MM.1S (cell line): Measurements from ENCODE around the gene HSPA1B.

Experiments
- DNase-seq: peaks from one replicate; pipeline ENCODE4 v3.0.0-alpha.2; 2015
- H2AFZ ChIP-seq: fragments of 300-600 bp; sonication (generic); 2 replicates; pipeline ENCODE4 v1.6.0; 2016; ENCODE audit warnings: antibody characterized with exemption, low read length
- H3F3A ChIP-seq: fragments of 300-600 bp; sonication (generic); 2 replicates; pipeline ENCODE4 v1.6.1; 2016; ENCODE audit warnings: mild to moderate bottlenecking, antibody characterized with exemption, low read length, moderate library complexity, mixed read lengths; ENCODE audit not compliant: insufficient read depth
- H3K27ac ChIP-seq: fragments of 300-600 bp; sonication (generic); 2 replicates; pipeline ENCODE4 v1.5.1; 2016; ENCODE audit warnings: mild to moderate bottlenecking, low read length
- H3K27me3 ChIP-seq: fragments of 300-600 bp; sonication (generic); replicated peaks from 2 replicates; pipeline ENCODE4 v1.6.0; 2016; ENCODE audit warnings: low read length; ENCODE audit not compliant: insufficient read depth
- H3K36me3 ChIP-seq: fragments of 300-600 bp; sonication (generic); replicated peaks from 2 replicates; pipeline ENCODE4 v1.6.1; 2016; ENCODE audit warnings: mild to moderate bottlenecking, low read length, mixed read lengths; ENCODE audit not compliant: insufficient read depth
- H3K4me1 ChIP-seq: fragments of 300-600 bp; sonication (generic); 2 replicates; pipeline ENCODE4 v1.6.1; 2016; ENCODE audit warnings: low read length, mixed read lengths
- H3K4me2 ChIP-seq: fragments of 300-600 bp; sonication (generic); 2 replicates; pipeline ENCODE4 v1.6.0; 2016; ENCODE audit warnings: low read depth, low read length
- H3K4me3 ChIP-seq: fragments of 300-600 bp; sonication (generic); 2 replicates; pipeline ENCODE4 v1.5.1; 2016; ENCODE audit warnings: low read length, mixed read lengths
- H3K79me2 ChIP-seq: fragments of 300-600 bp; sonication (generic); 2 replicates; pipeline ENCODE4 v1.6.1; 2016; ENCODE audit warnings: mixed run types, low read length, mixed read lengths
- H3K9ac ChIP-seq: fragments of 300-600 bp; sonication (generic); 2 replicates; pipeline ENCODE4 v1.6.1; 2016; ENCODE audit warnings: low read length, mixed read lengths
- H3K9me2 ChIP-seq: fragments of 300-600 bp; sonication (generic); replicated peaks from 2 replicates; pipeline ENCODE4 v1.6.1; 2016; ENCODE audit warnings: mild to moderate bottlenecking, low read length, mixed read lengths; ENCODE audit not compliant: insufficient read depth
- H3K9me3 ChIP-seq: fragments of 300-600 bp; sonication (generic); replicated peaks from 2 replicates; pipeline ENCODE4 v1.6.1; 2016; ENCODE audit warnings: mild to moderate bottlenecking, low read length, mixed read lengths; ENCODE audit not compliant: insufficient read depth
- H4K20me1 ChIP-seq: fragments of 300-600 bp; sonication (generic); 2 replicates; pipeline ENCODE4 v1.6.1; 2016; ENCODE audit warnings: mild to moderate bottlenecking, low read length, moderate library complexity, mixed read lengths; ENCODE audit not compliant: insufficient read depth
- EZH2 ChIP-seq: fragments of 300-600 bp; sonication (generic); optimal IDR thresholded peaks from 2 replicates; pipeline ENCODE3; 2017; ENCODE audit warnings: low read depth, mild to moderate bottlenecking, antibody characterized with exemption, low read length, mixed read lengths
- EZH2phosphoT487 ChIP-seq: fragments of 300-600 bp; sonication (generic); IDR thresholded peaks from 2 replicates; pipeline ENCODE4 v1.6.1; 2018; ENCODE audit warnings: antibody characterized with exemption, low read length
- TF ChIP-seq, protein P1 (sequence below): fragments of 300-600 bp; sonication (generic); IDR thresholded peaks from 2 replicates; pipeline ENCODE4 v1.5.1; 2016; ENCODE audit warnings: antibody characterized with exemption, low read length, mixed read lengths

HSPA1B gene

DNA sequence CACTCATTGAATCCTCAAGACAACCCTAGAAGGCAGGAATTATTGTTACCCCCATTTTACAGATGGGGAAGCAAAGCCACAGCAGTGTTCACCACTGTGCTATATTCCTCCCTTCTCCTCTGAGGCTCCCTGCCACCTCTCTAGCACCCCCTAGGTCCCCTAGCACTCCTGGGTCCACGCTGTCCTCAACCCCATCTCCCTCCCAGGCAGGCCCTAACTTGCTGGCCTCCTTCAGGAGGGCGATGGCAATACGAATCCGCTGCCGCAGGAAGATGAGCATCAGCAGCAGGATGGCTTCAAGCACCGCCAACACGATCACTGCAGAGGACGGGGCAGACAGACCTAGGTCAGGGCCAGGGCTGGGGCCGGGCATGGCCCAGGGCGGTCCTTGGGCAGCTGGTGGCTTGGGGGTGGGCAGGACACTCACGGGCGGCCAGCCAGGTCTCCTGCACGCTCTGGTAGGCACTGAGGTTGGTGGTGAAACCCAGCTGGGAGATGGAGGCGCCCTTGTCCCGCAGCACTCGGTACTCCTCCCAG is 42.9 kb downstream of the HSPA1B start:
- Histone ChIP-seq H3F3A (no peaks in the 10 kb centered on the region), H3K9ac (no peak overlapping the region), H3K27me3 (peaks cover 20% of the 10 kb centered on the region), H3K4me2 (no peak overlapping the region), H2AFZ (no peak overlapping the region), H4K20me1 (no peaks in the 10 kb centered on the region), H3K9me2 (no peaks in the 10 kb centered on the region), H3K4me1 (no peaks in the 10 kb centered on the region), H3K9me3 (no peaks in the 10 kb centered on the region), H3K36me3 (no peaks in the 10 kb centered on the region), H3K4me3 (no peak overlapping the region), H3K79me2 (no peaks in the 10 kb centered on the region), H3K27ac (no peak overlapping the region)
- DNase-seq, result no peak
- TF ChIP-seq EZH2, result no peak
- TF ChIP-seq EZH2phosphoT487, result no peak
- TF ChIP-seq, protein P1, sequence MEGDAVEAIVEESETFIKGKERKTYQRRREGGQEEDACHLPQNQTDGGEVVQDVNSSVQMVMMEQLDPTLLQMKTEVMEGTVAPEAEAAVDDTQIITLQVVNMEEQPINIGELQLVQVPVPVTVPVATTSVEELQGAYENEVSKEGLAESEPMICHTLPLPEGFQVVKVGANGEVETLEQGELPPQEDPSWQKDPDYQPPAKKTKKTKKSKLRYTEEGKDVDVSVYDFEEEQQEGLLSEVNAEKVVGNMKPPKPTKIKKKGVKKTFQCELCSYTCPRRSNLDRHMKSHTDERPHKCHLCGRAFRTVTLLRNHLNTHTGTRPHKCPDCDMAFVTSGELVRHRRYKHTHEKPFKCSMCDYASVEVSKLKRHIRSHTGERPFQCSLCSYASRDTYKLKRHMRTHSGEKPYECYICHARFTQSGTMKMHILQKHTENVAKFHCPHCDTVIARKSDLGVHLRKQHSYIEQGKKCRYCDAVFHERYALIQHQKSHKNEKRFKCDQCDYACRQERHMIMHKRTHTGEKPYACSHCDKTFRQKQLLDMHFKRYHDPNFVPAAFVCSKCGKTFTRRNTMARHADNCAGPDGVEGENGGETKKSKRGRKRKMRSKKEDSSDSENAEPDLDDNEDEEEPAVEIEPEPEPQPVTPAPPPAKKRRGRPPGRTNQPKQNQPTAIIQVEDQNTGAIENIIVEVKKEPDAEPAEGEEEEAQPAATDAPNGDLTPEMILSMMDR, result peak; percentile 23; the same call in 1 of the 2 replicates

DNA sequence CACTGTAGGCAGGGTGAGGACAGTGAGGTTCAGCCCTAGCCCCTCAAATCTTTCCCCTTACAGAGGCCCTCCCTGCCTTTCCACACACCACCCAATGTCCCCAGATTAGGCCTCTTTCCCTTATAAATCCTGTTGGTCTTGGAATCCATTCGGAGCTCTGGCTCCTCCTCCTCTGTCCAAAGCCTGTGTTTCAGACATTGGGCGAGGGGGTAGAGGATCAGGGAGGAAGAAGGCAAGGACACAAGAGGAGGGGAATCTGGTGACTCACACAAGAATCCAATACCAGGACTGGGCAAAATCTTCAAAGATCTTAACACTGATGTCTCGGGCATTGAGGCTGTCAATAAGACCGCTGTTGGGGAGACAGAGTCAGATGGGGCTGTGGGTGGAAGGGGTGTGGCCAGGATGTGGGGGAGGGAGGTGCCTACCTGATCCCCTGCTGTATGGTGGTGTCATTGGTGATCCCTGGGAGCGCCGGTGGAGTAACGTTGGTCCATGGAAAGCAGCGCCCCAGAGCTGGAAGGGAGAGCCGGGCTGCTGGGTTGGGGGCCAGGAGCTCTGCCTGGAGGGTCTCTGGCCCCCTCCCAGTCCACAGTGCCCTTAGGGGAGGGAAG is 43.6 kb downstream of the HSPA1B start:
- no peaks in the 10 kb centered on the region for H4K20me1 ChIP-seq
- no peaks in the 10 kb centered on the region for H3K9me3 ChIP-seq
- H2AFZ ChIP-seq, result no peak overlapping the region
- no peaks in the 10 kb centered on the region for H3F3A ChIP-seq
- TF ChIP-seq, protein P1, result no peak
- no peak for TF ChIP-seq EZH2phosphoT487
- TF ChIP-seq EZH2, result no peak
- no peaks in the 10 kb centered on the region for H3K36me3 ChIP-seq
- H3K79me2 ChIP-seq, result no peaks in the 10 kb centered on the region
- H3K27ac ChIP-seq, result no peak overlapping the region
- DNase-seq, result no peak
- no peaks in the 10 kb centered on the region for H3K4me1 ChIP-seq
- H3K4me2 ChIP-seq, result no peak overlapping the region
- H3K9ac ChIP-seq, result no peak overlapping the region
- no peaks in the 10 kb centered on the region for H3K9me2 ChIP-seq
- no peak overlapping the region for H3K4me3 ChIP-seq
- peaks cover 20% of the 10 kb centered on the region for H3K27me3 ChIP-seq

DNA sequence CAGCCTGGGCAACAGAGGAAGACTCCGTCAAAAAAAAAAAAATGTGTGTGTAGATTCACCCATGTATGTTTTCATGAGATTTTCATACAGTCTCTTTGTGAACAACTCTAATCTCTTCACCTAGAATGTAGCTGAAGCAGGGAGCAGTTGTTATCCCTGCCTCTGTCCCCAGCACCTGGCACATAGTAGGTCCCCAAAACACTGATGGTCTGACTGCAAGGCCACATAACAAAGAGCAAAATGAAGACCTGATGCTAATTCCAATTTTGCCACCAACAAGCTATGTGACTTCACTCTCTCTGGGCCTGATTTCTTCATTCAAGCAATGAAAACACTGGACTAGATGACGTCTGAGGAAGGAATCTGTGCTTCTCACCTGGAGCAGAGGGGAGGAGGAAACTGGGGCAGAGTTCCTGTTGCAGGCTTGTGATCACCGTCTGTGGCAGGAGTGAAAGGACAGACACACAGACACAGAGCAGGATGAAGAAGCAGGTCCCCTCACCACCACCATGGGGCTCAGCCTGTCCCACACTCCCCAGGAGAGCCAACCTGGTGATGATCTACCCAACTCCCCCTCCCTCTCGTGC is 46.6 kb downstream of the HSPA1B start:
- no peaks in the 10 kb centered on the region for H3K9me3 ChIP-seq
- no peaks in the 10 kb centered on the region for H4K20me1 ChIP-seq
- no peaks in the 10 kb centered on the region for H3K4me1 ChIP-seq
- H3K9me2 ChIP-seq, result no peaks in the 10 kb centered on the region
- H3K4me3 ChIP-seq, result no peak overlapping the region
- no peaks in the 10 kb centered on the region for H3K36me3 ChIP-seq
- H3K4me2 ChIP-seq, result no peak overlapping the region
- H3K27ac ChIP-seq, result no peak overlapping the region
- TF ChIP-seq, protein P1, result no peak
- no peak for TF ChIP-seq EZH2phosphoT487
- no peak overlapping the region for H2AFZ ChIP-seq
- H3K27me3 ChIP-seq, result peaks cover 8% of the 10 kb centered on the region
- no peak for DNase-seq
- H3K9ac ChIP-seq, result no peak overlapping the region
- H3K79me2 ChIP-seq, result no peaks in the 10 kb centered on the region
- no peaks in the 10 kb centered on the region for H3F3A ChIP-seq
